Upper lobe of left lung (tissue), 6 donors: ENCODE results near the gene MEG3. TPM values are rescaled to one million over a fixed set of nuclear protein-coding genes. Genes with fewer than 3 reads are reported as not detected.

Experiments
- ATAC-seq, 2 donors: fragments of 200-7000 bp; cut with Tn5 transposase; one replicate each; pipeline ENCODE4 v1.9.1; 2022; ENCODE audit warnings: mild to moderate bottlenecking in 2 of 2, moderate library complexity in 2 of 2; ENCODE audit not compliant: low FRiP score in 2 of 2
- DNase-seq, 2 donors: peaks; one replicate each; pipeline ENCODE4 v3.0.0-alpha.2; 2019 to 2020
- H3K27ac ChIP-seq, 4 donors: fragments of 200-600 bp; sonication (generic); one replicate each; pipeline ENCODE4 v1.5.1; 2016 to 2019
- H3K27me3 ChIP-seq, 4 donors: fragments of 200-600 bp; sonication (generic); one replicate each; pipeline ENCODE4 v1.5.1; 2017 to 2019
- H3K36me3 ChIP-seq, 4 donors: fragments of 200-600 bp; sonication (generic); one replicate each; pipeline ENCODE4 v1.5.1; 2016 to 2019
- H3K4me1 ChIP-seq, 4 donors: fragments of 200-600 bp; sonication (generic); one replicate each; pipeline ENCODE4 v1.5.1; 2018 to 2019
- H3K4me3 ChIP-seq, 4 donors: fragments of 200-600 bp; sonication (generic); one replicate each; pipeline ENCODE4 v1.5.1; 2017 to 2019; ENCODE audit warnings: mild to moderate bottlenecking in 2 of 4, moderate library complexity in 1 of 4
- H3K9me3 ChIP-seq, 4 donors: fragments of 200-600 bp; sonication (generic); one replicate each; pipeline ENCODE4 v1.5.1; 2018 to 2019
- EP300 ChIP-seq, 4 donors: sonication (generic); formaldehyde crosslinking; IDR thresholded peaks; one replicate each; pipeline ENCODE4 v1.5.1; 2017; ENCODE audit warnings: antibody characterized with exemption in 4 of 4, control low read depth in 2 of 4
- POLR2A ChIP-seq, 4 donors: fragments of 450-650 bp; IDR thresholded peaks; one replicate each; pipeline ENCODE4 v1.5.1; 2016 to 2017; ENCODE audit warnings: antibody characterized with exemption in 4 of 4, mild to moderate bottlenecking in 2 of 4
- POLR2AphosphoS5 ChIP-seq, 2 donors: sonication (generic); formaldehyde crosslinking; IDR thresholded peaks; one replicate each; pipeline ENCODE4 v1.5.1; 2017; ENCODE audit warnings: antibody characterized with exemption in 2 of 2
- WGBS, 2 donors: methylation state at CpG; one replicate each; pipeline ENCODE4 v1.1.5; 2017 to 2018; 5-methylcytosine and 5-hydroxymethylcytosine counted together
- total RNA-seq, 6 donors: library from RNA; depleted of rRNA in 4 of 6; stranded (reverse); fragments of >200 nt in 4 of 6; gene quantifications; one replicate each; pipeline versions ENCODE4 v1.1.0 to v1.2.1, GENCODE V29; 2016 to 2021
- TF ChIP-seq, protein P1 (sequence below), 6 experiments: fragments of 450-650 bp in 4 of 6; fragments of 200-600 bp in 2 of 6; sonication (generic) in 2 of 6; IDR thresholded peaks; one replicate each; pipeline ENCODE4 v1.5.1; 2016 to 2019; ENCODE audit warnings: antibody characterized with exemption in 6 of 6
- donor health status: DM: no; HTN: no; CAD: no; lungs with moderate emphysema.
- donor health status: DM: no; HTN: yes; CAD: no; lungs with severe emphysema.

The MEG3 gene
- total RNA-seq, 6 donors from 2014 or later: 3.9 to 39.8 (median 17.5) TPM

GRCh38 chr14:100778526-100778882, 47.4 kb upstream of the MEG3 start:
- WGBS, 2 donors: 85% methylated on average over 7 of the region's 7 CpGs
- H3K4me1 ChIP-seq: no peaks in the 10 kb centered on the region
- DNase-seq (no peak), ATAC-seq (no peak)
- no peak overlapping the region for H3K27ac ChIP-seq
- H3K4me3 ChIP-seq: no peak overlapping the region
- no peaks in the 10 kb centered on the region for H3K27me3 ChIP-seq
- H3K9me3 ChIP-seq: no peaks in the 10 kb centered on the region
- H3K36me3 ChIP-seq: no peaks in the 10 kb centered on the region
- TF ChIP-seq, protein P1, sequence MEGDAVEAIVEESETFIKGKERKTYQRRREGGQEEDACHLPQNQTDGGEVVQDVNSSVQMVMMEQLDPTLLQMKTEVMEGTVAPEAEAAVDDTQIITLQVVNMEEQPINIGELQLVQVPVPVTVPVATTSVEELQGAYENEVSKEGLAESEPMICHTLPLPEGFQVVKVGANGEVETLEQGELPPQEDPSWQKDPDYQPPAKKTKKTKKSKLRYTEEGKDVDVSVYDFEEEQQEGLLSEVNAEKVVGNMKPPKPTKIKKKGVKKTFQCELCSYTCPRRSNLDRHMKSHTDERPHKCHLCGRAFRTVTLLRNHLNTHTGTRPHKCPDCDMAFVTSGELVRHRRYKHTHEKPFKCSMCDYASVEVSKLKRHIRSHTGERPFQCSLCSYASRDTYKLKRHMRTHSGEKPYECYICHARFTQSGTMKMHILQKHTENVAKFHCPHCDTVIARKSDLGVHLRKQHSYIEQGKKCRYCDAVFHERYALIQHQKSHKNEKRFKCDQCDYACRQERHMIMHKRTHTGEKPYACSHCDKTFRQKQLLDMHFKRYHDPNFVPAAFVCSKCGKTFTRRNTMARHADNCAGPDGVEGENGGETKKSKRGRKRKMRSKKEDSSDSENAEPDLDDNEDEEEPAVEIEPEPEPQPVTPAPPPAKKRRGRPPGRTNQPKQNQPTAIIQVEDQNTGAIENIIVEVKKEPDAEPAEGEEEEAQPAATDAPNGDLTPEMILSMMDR (IDR thresholded peaks at IDR 0.05): no peak
- TF ChIP-seq POLR2A (IDR thresholded peaks at IDR 0.05): no peak
- TF ChIP-seq EP300 (IDR thresholded peaks at IDR 0.05): no peak
- TF ChIP-seq POLR2AphosphoS5 (IDR thresholded peaks at IDR 0.05): no peak

DNA sequence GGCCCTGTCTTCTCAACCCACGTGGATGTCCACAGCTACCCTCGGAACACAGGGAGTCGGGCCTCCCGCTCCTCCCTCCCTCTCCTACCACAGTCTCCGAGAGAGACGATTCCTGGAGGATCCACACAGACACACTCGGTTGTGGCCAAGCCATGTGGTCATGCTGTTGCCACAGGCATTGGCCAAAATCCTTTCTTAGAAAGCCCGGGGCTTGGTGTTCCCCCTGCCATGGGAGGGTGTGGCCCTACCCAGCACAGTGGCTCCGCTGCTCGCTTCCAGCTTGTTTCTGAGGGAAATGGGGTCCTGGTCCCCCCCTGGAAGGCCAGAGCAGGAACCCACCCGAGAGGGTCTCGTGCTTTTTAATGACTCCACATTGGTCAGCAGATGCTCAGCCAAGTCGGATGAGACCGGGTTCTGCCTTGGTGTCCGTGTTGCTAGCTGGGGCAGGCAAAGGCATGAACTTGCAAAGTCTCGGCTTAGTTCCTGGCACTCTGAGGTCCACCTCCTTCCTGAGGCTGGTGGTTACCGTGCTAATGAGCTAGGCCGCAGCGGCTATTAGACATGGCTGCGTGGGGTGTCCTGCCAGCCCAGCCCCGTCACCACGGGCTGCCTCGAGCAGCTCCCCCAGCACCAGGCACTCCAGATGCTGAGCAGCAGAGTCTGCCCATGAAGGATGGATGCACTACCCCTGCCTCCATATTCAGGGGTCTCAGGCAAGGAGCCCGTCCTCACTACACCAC, 46.8 kb upstream of the MEG3 start:
- H3K4me1 ChIP-seq: no peaks in the 10 kb centered on the region
- no peaks in the 10 kb centered on the region for H3K27me3 ChIP-seq
- no peak overlapping the region for H3K27ac ChIP-seq
- DNase-seq (no peak), ATAC-seq (no peak)
- WGBS, 2 donors: 83 to 89% methylated on average over 8 to 24 of the region's 24 CpGs
- H3K36me3 ChIP-seq: no peaks in the 10 kb centered on the region
- TF ChIP-seq EP300 (IDR thresholded peaks at IDR 0.05): no peak
- TF ChIP-seq, protein P1 (IDR thresholded peaks at IDR 0.05): no peak
- TF ChIP-seq POLR2AphosphoS5 (IDR thresholded peaks at IDR 0.05): no peak
- TF ChIP-seq POLR2A (IDR thresholded peaks at IDR 0.05): no peak
- no peaks in the 10 kb centered on the region for H3K9me3 ChIP-seq
- H3K4me3 ChIP-seq: no peak overlapping the region

- WGBS, 2 donors: 88 to 90% methylated on average over 12 to 13 of the region's 13 CpGs
- H3K27me3 ChIP-seq: no peaks in the 10 kb centered on the region
- no peak overlapping the region for H3K27ac ChIP-seq
- no peak overlapping the region for H3K4me3 ChIP-seq
- no peak for TF ChIP-seq POLR2AphosphoS5 (IDR thresholded peaks at IDR 0.05)
- TF ChIP-seq, protein P1 (IDR thresholded peaks at IDR 0.05): no peak
- TF ChIP-seq POLR2A (IDR thresholded peaks at IDR 0.05): no peak
- no peak for TF ChIP-seq EP300 (IDR thresholded peaks at IDR 0.05)
- no peaks in the 10 kb centered on the region for H3K4me1 ChIP-seq
- no peaks in the 10 kb centered on the region for H3K36me3 ChIP-seq
- no peaks in the 10 kb centered on the region for H3K9me3 ChIP-seq
- ATAC-seq (no peak), DNase-seq (no peak)
Observed at GRCh38 chr14:100779691-100780080, 46.2 kb upstream of the MEG3 start.

DNA sequence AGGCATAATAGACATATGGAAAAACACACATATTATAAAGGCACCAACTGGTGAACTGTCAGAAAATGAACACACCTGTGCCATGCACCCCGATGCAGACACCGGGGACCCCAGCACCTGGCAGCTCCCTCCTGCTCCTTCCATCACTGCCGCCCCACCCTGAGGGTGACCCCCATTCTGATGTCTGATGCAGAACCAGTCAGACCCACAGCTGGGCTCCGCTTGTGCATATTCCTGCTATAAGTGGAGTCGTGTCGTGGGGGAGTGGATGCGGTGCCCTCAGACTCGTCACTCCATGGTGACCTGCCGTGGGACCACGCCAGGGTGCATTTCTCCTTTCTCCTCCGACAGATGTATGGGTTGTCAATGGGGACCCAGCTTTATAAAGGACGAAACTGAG, 45.7 kb upstream of the MEG3 start:
- no peak overlapping the region for H3K4me3 ChIP-seq
- H3K27ac ChIP-seq: no peak overlapping the region
- ATAC-seq (no peak), DNase-seq (no peak)
- H3K9me3 ChIP-seq: no peaks in the 10 kb centered on the region
- TF ChIP-seq POLR2AphosphoS5 (IDR thresholded peaks at IDR 0.05) (no peak), POLR2A (IDR thresholded peaks at IDR 0.05) (no peak), EP300 (IDR thresholded peaks at IDR 0.05) (no peak)
- TF ChIP-seq, protein P1 (IDR thresholded peaks at IDR 0.05): no peak
- H3K4me1 ChIP-seq: no peaks in the 10 kb centered on the region
- 76 to 92% methylated on average over 11 to 12 of the region's 12 CpGs for WGBS, 2 donors
- H3K27me3 ChIP-seq: no peaks in the 10 kb centered on the region
- no peaks in the 10 kb centered on the region for H3K36me3 ChIP-seq
